ENCODE results near the gene LGALS12. TPM values are rescaled to one million over a fixed set of nuclear protein-coding genes. Genes with fewer than 3 reads are reported as not detected.

The LGALS12 gene
- total RNA-seq, 2 donors from 2014 or later: 2.9 TPM; not detected in 1

- Histone ChIP-seq H3K36me3 (no peaks in the 10 kb centered on the region), H3K27ac (no peak overlapping the region), H3K4me1 (peaks cover 0 to 11% of the 10 kb centered on the region in 2 donors), H3K4me3 (no peak overlapping the region), H3K27me3 (no peaks in the 10 kb centered on the region), H3K9me3 (peaks cover 0 to 6% of the 10 kb centered on the region in 2 donors)
- no peak for TF ChIP-seq CTCF (IDR thresholded peaks at IDR 0.05)
- DNase-seq (ENCODE audit: low spot score): no peak
Measured at GRCh38 chr11:63504054-63504453, 1.8 kb upstream of the LGALS12 start.

- H3K9me3 ChIP-seq: peaks cover 0 to 5% of the 10 kb centered on the region in 2 donors
- peaks cover 0 to 15% of the 10 kb centered on the region in 2 donors for H3K4me1 ChIP-seq
- no peak for TF ChIP-seq CTCF (IDR thresholded peaks at IDR 0.05)
- H3K27me3 ChIP-seq: no peaks in the 10 kb centered on the region
- no peak overlapping the region for H3K4me3 ChIP-seq
- no peaks in the 10 kb centered on the region for H3K36me3 ChIP-seq
- no peak for DNase-seq (ENCODE audit: low spot score)
- H3K27ac ChIP-seq: no peak overlapping the region
Measured at GRCh38 chr11:63504933-63505586, 824 bp upstream of the LGALS12 start.

DNA sequence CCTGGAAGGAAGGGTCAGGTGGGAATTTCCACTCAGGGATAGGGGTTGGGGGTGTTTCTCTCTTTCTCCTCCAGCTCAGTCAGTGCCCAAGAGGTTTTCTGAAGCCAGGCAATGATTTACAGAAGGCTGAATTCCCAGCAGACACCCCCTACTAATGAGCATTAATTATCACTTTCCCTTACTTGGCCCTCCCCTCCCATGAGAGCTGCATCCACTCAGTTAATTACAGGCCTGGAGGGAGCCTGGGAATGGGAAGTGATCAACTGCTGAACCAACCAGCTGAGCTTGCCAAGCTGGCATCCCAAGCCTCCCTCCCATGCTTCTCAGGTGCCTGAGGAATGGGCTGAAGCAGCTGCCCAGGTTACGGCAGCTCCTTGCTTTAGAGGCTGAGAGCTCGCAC lies 992 bp downstream of the LGALS12 start:
- Histone ChIP-seq H3K27me3 (no peaks in the 10 kb centered on the region), H3K27ac (no peak overlapping the region), H3K4me1 (peaks cover 0 to 27% of the 10 kb centered on the region in 2 donors), H3K9me3 (no peaks in the 10 kb centered on the region), H3K36me3 (no peaks in the 10 kb centered on the region), H3K4me3 (no peak overlapping the region)
- no peak for DNase-seq (ENCODE audit: low spot score)
- no peak for TF ChIP-seq CTCF (IDR thresholded peaks at IDR 0.05)

DNA sequence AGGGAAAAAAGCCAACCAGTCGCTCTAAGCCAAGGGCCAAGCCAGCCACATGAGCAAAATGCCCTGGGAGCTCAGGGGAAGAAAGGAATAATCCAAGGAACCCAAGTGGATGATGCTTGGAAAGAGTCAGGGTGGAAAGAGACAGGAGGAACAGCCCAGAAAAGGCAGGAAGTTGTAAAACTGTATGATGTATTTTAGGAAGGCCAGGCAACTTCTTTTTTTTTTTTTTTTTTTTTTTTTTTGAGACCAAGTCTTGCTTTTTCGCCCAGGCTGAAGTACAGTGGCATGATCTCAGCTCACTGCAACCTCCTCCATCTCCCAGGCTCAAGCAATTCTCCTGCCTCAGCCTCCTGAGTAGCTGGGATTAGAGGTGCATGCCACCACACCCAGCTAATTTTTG lies 1.6 kb downstream of the LGALS12 start:
- DNase-seq (ENCODE audit: low spot score): no peak
- H3K27ac ChIP-seq: no peak overlapping the region
- TF ChIP-seq CTCF (IDR thresholded peaks at IDR 0.05): no peak
- H3K9me3 ChIP-seq: no peaks in the 10 kb centered on the region
- no peaks in the 10 kb centered on the region for H3K36me3 ChIP-seq
- H3K4me1 ChIP-seq: peaks cover 0 to 27% of the 10 kb centered on the region in 2 donors
- H3K27me3 ChIP-seq: no peaks in the 10 kb centered on the region
- H3K4me3 ChIP-seq: no peak overlapping the region

DNA sequence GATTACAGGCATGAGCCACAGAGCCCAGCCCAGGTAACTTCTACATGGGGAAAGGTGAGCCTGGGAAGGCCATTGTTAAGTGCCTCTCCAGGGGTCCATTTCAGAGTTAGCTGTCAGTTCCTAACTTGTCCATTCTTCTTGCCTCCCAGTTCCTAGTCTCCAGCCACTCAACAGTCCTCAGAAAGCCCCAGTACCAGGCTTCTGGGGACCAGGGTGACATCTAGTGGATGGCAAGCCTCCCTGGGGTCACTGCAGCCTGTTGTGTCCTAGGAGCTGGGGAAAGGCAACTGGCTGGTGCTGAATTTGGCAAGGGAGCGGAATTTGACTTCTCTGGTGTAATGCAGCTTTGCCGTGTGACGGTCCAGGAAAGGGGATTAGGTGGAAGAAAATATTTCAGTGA lies 2.1 kb downstream of the LGALS12 start:
- no peak for DNase-seq (ENCODE audit: low spot score)
- Histone ChIP-seq H3K9me3 (no peaks in the 10 kb centered on the region), H3K27ac (no peak overlapping the region), H3K27me3 (no peaks in the 10 kb centered on the region), H3K4me3 (no peak overlapping the region), H3K36me3 (no peaks in the 10 kb centered on the region), H3K4me1 (peaks cover 0 to 27% of the 10 kb centered on the region in 2 donors)
- TF ChIP-seq CTCF (IDR thresholded peaks at IDR 0.05): peak in 1 of 2 donors; percentile 56

GRCh38 chr11:63508745-63509144 lies 2.9 kb downstream of the LGALS12 start:
- Histone ChIP-seq H3K4me1 (peaks cover 0 to 27% of the 10 kb centered on the region in 2 donors), H3K36me3 (no peaks in the 10 kb centered on the region), H3K27ac (no peak overlapping the region), H3K9me3 (no peaks in the 10 kb centered on the region), H3K4me3 (no peak overlapping the region), H3K27me3 (no peaks in the 10 kb centered on the region)
- no peak for DNase-seq (ENCODE audit: low spot score)
- TF ChIP-seq CTCF (IDR thresholded peaks at IDR 0.05): no peak

Measured in right atrium auricular region (tissue), 2 donors.